CD4-positive, alpha-beta T cell (primary cell): ENCODE measurements around the gene SLC12A9. TPM values are rescaled to one million over a fixed set of nuclear protein-coding genes. Genes with fewer than 3 reads are reported as not detected.

ENCODE experiments used
- ATAC-seq: fragments of 200-7000 bp; cut with Tn5 transposase; one replicate; pipeline ENCODE4 v1.10.0; 2022; ENCODE audit warnings: mild to moderate bottlenecking; ENCODE audit not compliant: poor library complexity
- CTCF ChIA-PET: fragments of 350-600 bp; sonication (Branson Sonifier 250); formaldehyde crosslinking; loops from one replicate; lab custom pipeline; 2021; ENCODE audit warnings: antibody characterized with exemption, inconsistent platforms; lab: Charles Lee
- POLR2A ChIA-PET: fragments of 350-600 bp; sonication (Branson Sonifier 250); formaldehyde crosslinking; loops from one replicate; lab custom pipeline; 2021; ENCODE audit warnings: antibody characterized with exemption, inconsistent platforms; lab: Charles Lee
- DNase-seq, 14 experiments: peaks; one replicate each; pipeline ENCODE4 v3.0.0-alpha.2; 2013 to 2020; ENCODE audit warnings: mixed read lengths in 2 of 14
- H3K27ac ChIP-seq, 2 donors: one replicate each; pipeline versions ENCODE4 v1.5.1 to v1.7.0; 2013; ENCODE audit warnings: low read length in 2 of 2, low read depth in 1 of 2, mild to moderate bottlenecking in 1 of 2
- H3K27me3 ChIP-seq, 2 experiments: 1 replicate in 1 of 2; 2 replicates in 1 of 2; pipeline versions ENCODE4 v1.6.1 to v1.7.0; 2013; ENCODE audit warnings: low read length in 2 of 2, control low read depth in 1 of 2, mild to moderate bottlenecking in 1 of 2, moderate library complexity in 1 of 2; ENCODE audit not compliant: insufficient read depth in 2 of 2, control insufficient read depth in 1 of 2
- H3K36me3 ChIP-seq: one replicate; pipeline ENCODE4 v1.6.1; 2013; ENCODE audit warnings: low read length, control low read depth; ENCODE audit not compliant: insufficient read depth
- H3K4me1 ChIP-seq: one replicate; pipeline ENCODE4 v1.6.1; 2013; ENCODE audit warnings: low read length, control low read depth; ENCODE audit not compliant: insufficient read depth
- H3K4me3 ChIP-seq: one replicate; pipeline ENCODE4 v1.5.1; 2013; ENCODE audit warnings: mild to moderate bottlenecking, low read length, moderate library complexity
- H3K9me3 ChIP-seq, 2 experiments: 1 replicate in 1 of 2; 2 replicates in 1 of 2; pipeline versions ENCODE4 v1.6.1 to v1.7.0; 2013; ENCODE audit warnings: low read length in 2 of 2, mild to moderate bottlenecking in 2 of 2, control low read depth in 1 of 2, moderate library complexity in 1 of 2; ENCODE audit not compliant: control insufficient read depth in 1 of 2, insufficient read depth in 1 of 2
- H3K27ac Mint-ChIP-seq: one replicate; pipeline ENCODE4 v1.8.0; 2020; ENCODE audit warnings: mixed read lengths
- H3K27me3 Mint-ChIP-seq: one replicate; pipeline ENCODE4 v1.8.0; 2021; ENCODE audit warnings: mixed read lengths
- H3K36me3 Mint-ChIP-seq: one replicate; pipeline ENCODE4 v1.8.0; 2021; ENCODE audit warnings: low read depth, mixed read lengths
- H3K4me1 Mint-ChIP-seq: one replicate; pipeline ENCODE4 v1.8.0; 2021; ENCODE audit warnings: low read depth, mixed read lengths
- H3K4me3 Mint-ChIP-seq: one replicate; pipeline ENCODE4 v1.8.0; 2020; ENCODE audit warnings: mild to moderate bottlenecking, mixed read lengths
- H3K9me3 Mint-ChIP-seq: one replicate; pipeline ENCODE4 v1.8.0; 2020; ENCODE audit warnings: mixed read lengths
- CTCF ChIP-seq: fragments of 200-600 bp; IDR thresholded peaks from one replicate; pipeline ENCODE4 v1.8.0; 2022; ENCODE audit warnings: antibody characterized with exemption, mild to moderate bottlenecking
- intact Hi-C, 2 experiments: fragments of 100-400 bp; cut with DNase I in 1 of 2; cut with micrococcal nuclease in 1 of 2; formaldehyde crosslinking; loops; one replicate each; pipeline versions ENCODE4 v1.15.1 to v1.9.0; 2023 to 2025; cut with DNase I, micrococcal nuclease
- total RNA-seq, 174 experiments: library from RNA in 2 of 174; stranded (reverse) in 2 of 174; gene quantifications; one replicate each; pipeline ENCODE4 v1.2.3 and lab custom pipeline; 2021 to 2026

The SLC12A9 gene
- total RNA-seq, 2 experiments from 2014 or later = 26.3 to 28.2 TPM

- DNase-seq (no peak), ATAC-seq (no peak)
- Histone ChIP-seq H3K9me3 (no peaks in the 10 kb centered on the region), H3K4me3 (no peak overlapping the region), H3K4me1 (peaks cover 24% of the 10 kb centered on the region), H3K27ac (no peak overlapping the region), H3K27me3 (no peaks in the 10 kb centered on the region), H3K36me3 (peaks cover 44% of the 10 kb centered on the region)
- no peak for TF ChIP-seq CTCF
- no peaks in the 10 kb centered on the region for H3K9me3 Mint-ChIP-seq
- intact Hi-C loops = loop anchor here in 1 of 2 experiments (10.0 kb wide), 1 partner anchor 382 kb away; the partner anchor contains the start of gene TSC22D4
- peaks cover 21% of the 10 kb centered on the region for H3K4me1 Mint-ChIP-seq
- POLR2A ChIA-PET = no interaction called here
- H3K36me3 Mint-ChIP-seq = peaks cover 59% of the 10 kb centered on the region
- no peak overlapping the region for H3K27ac Mint-ChIP-seq
- CTCF ChIA-PET = no interaction called here
- no peak overlapping the region for H3K4me3 Mint-ChIP-seq
- no peaks in the 10 kb centered on the region for H3K27me3 Mint-ChIP-seq
Measured at GRCh38 chr7:100856871-100857282, 4.4 kb downstream of the SLC12A9 start.

- peaks cover 8% of the 10 kb centered on the region for H3K4me1 Mint-ChIP-seq
Measured at GRCh38 chr7:100859856-100860255, 7.3 kb downstream of the SLC12A9 start.

GRCh38 chr7:100860702-100861615 is 8.4 kb downstream of the SLC12A9 start:
- TF ChIP-seq CTCF = no peak
- no peak overlapping the region for H3K4me3 Mint-ChIP-seq
- ChIA-PET CTCF (no interaction called here), POLR2A (interaction anchor here (1.1 kb wide), 1 partner anchor 15 kb away, joined by 5 read pairs; no protein-coding TSS in a partner anchor)
- no peaks in the 10 kb centered on the region for H3K9me3 Mint-ChIP-seq
- intact Hi-C loops = no loop called here
- H3K27ac ChIP-seq = no peak overlapping the region
- H3K4me1 ChIP-seq = peaks cover 6% of the 10 kb centered on the region
- H3K9me3 ChIP-seq = no peaks in the 10 kb centered on the region
- no peaks in the 10 kb centered on the region for H3K27me3 Mint-ChIP-seq
- no peaks in the 10 kb centered on the region for H3K27me3 ChIP-seq
- ATAC-seq = no peak
- peaks cover 63% of the 10 kb centered on the region for H3K36me3 Mint-ChIP-seq
- no peaks in the 10 kb centered on the region for H3K4me1 Mint-ChIP-seq
- DNase-seq = no peak
- no peak overlapping the region for H3K4me3 ChIP-seq
- peaks cover 62% of the 10 kb centered on the region for H3K36me3 ChIP-seq
- no peak overlapping the region for H3K27ac Mint-ChIP-seq

More at GRCh38 chr7:100859856-100860255, 7.3 kb downstream of the SLC12A9 start:
- ATAC-seq (no peak), DNase-seq (no peak)
- H3K27ac Mint-ChIP-seq = no peak overlapping the region
- H3K27me3 ChIP-seq = no peaks in the 10 kb centered on the region
- no peaks in the 10 kb centered on the region for H3K4me1 ChIP-seq
- H3K36me3 Mint-ChIP-seq = peaks cover 73% of the 10 kb centered on the region
- intact Hi-C loops = loop anchor here in 1 of 2 experiments (10.0 kb wide), 1 partner anchor 385 kb away; the partner anchor contains the start of gene TSC22D4
- ChIA-PET POLR2A (no interaction called here), CTCF (no interaction called here)
- no peaks in the 10 kb centered on the region for H3K9me3 Mint-ChIP-seq
- no peak overlapping the region for H3K27ac ChIP-seq
- H3K4me3 Mint-ChIP-seq = no peak overlapping the region
- no peaks in the 10 kb centered on the region for H3K27me3 Mint-ChIP-seq
- H3K4me3 ChIP-seq = no peak overlapping the region
- no peak for TF ChIP-seq CTCF
- H3K36me3 ChIP-seq = peaks cover 65% of the 10 kb centered on the region
- no peaks in the 10 kb centered on the region for H3K9me3 ChIP-seq
